B cell (primary cell): ENCODE results near the gene SH3RF3.

Experiments
- CTCF ChIP-seq: fragments of 200-600 bp; IDR thresholded peaks from one replicate; pipeline ENCODE4 v1.8.0; 2022; ENCODE audit warnings: antibody characterized with exemption, mild to moderate bottlenecking
- EZH2 ChIP-seq: IDR thresholded peaks from 2 replicates; pipeline ENCODE4 v1.6.1; 2012; ENCODE audit warnings: borderline replicate concordance, low read depth, mild to moderate bottlenecking, moderate library complexity, low read length; ENCODE audit not compliant: insufficient read depth, poor library complexity, severe bottlenecking

- TF ChIP-seq CTCF (no peak), EZH2 (no peak)
Observed at GRCh38 chr2:109322641-109323040, 193.6 kb downstream of the SH3RF3 start.
